Upper lobe of left lung (tissue), 6 donors: ENCODE data around the gene HRH1. TPM values are rescaled to one million over a fixed set of nuclear protein-coding genes. Genes with fewer than 3 reads are reported as not detected.

Source experiments
- ATAC-seq, 2 donors: fragments of 200-7000 bp; cut with Tn5 transposase; one replicate each; pipeline ENCODE4 v1.9.1; 2022; ENCODE audit warnings: mild to moderate bottlenecking in 2 of 2, moderate library complexity in 2 of 2; ENCODE audit not compliant: low FRiP score in 2 of 2
- DNase-seq, 2 donors: peaks; one replicate each; pipeline ENCODE4 v3.0.0-alpha.2; 2019 to 2020
- H3K27ac ChIP-seq, 4 donors: fragments of 200-600 bp; sonication (generic); one replicate each; pipeline ENCODE4 v1.5.1; 2016 to 2019
- H3K27me3 ChIP-seq, 4 donors: fragments of 200-600 bp; sonication (generic); one replicate each; pipeline ENCODE4 v1.5.1; 2017 to 2019
- H3K36me3 ChIP-seq, 4 donors: fragments of 200-600 bp; sonication (generic); one replicate each; pipeline ENCODE4 v1.5.1; 2016 to 2019
- H3K4me1 ChIP-seq, 4 donors: fragments of 200-600 bp; sonication (generic); one replicate each; pipeline ENCODE4 v1.5.1; 2018 to 2019
- H3K4me3 ChIP-seq, 4 donors: fragments of 200-600 bp; sonication (generic); one replicate each; pipeline ENCODE4 v1.5.1; 2017 to 2019; ENCODE audit warnings: mild to moderate bottlenecking in 2 of 4, moderate library complexity in 1 of 4
- H3K9me3 ChIP-seq, 4 donors: fragments of 200-600 bp; sonication (generic); one replicate each; pipeline ENCODE4 v1.5.1; 2018 to 2019
- EP300 ChIP-seq, 4 donors: sonication (generic); formaldehyde crosslinking; IDR thresholded peaks; one replicate each; pipeline ENCODE4 v1.5.1; 2017; ENCODE audit warnings: antibody characterized with exemption in 4 of 4, control low read depth in 2 of 4
- POLR2A ChIP-seq, 4 donors: fragments of 450-650 bp; IDR thresholded peaks; one replicate each; pipeline ENCODE4 v1.5.1; 2016 to 2017; ENCODE audit warnings: antibody characterized with exemption in 4 of 4, mild to moderate bottlenecking in 2 of 4
- POLR2AphosphoS5 ChIP-seq, 2 donors: sonication (generic); formaldehyde crosslinking; IDR thresholded peaks; one replicate each; pipeline ENCODE4 v1.5.1; 2017; ENCODE audit warnings: antibody characterized with exemption in 2 of 2
- whole genome bisulfite sequencing, 2 donors: methylation state at CpG; one replicate each; pipeline ENCODE4 v1.1.5; 2017 to 2018; 5-methylcytosine and 5-hydroxymethylcytosine counted together
- total RNA-seq, 6 donors: library from RNA; depleted of rRNA in 4 of 6; stranded (reverse); fragments of >200 nt in 4 of 6; gene quantifications; one replicate each; pipeline versions ENCODE4 v1.1.0 to v1.2.1, GENCODE V29; 2016 to 2021
- TF ChIP-seq, protein P1 (sequence below), 6 experiments: fragments of 450-650 bp in 4 of 6; fragments of 200-600 bp in 2 of 6; sonication (generic) in 2 of 6; IDR thresholded peaks; one replicate each; pipeline ENCODE4 v1.5.1; 2016 to 2019; ENCODE audit warnings: antibody characterized with exemption in 6 of 6
- donor health status: DM: no; HTN: no; CAD: no; lungs with moderate emphysema.
- donor health status: DM: no; HTN: yes; CAD: no; lungs with severe emphysema.

HRH1 gene
- total RNA-seq, 6 donors from 2014 or later = 2.9 to 13.4 (median 3.7) TPM

GRCh38 chr3:11271986-11272904 is 118.0 kb downstream of the HRH1 start, which contains the start of gene ATG7:
Gene ATG7 (plus strand): TSS chr3:11272397. CDS start chr3:11298696, 26,299 bp downstream.
- TF ChIP-seq, protein P1, sequence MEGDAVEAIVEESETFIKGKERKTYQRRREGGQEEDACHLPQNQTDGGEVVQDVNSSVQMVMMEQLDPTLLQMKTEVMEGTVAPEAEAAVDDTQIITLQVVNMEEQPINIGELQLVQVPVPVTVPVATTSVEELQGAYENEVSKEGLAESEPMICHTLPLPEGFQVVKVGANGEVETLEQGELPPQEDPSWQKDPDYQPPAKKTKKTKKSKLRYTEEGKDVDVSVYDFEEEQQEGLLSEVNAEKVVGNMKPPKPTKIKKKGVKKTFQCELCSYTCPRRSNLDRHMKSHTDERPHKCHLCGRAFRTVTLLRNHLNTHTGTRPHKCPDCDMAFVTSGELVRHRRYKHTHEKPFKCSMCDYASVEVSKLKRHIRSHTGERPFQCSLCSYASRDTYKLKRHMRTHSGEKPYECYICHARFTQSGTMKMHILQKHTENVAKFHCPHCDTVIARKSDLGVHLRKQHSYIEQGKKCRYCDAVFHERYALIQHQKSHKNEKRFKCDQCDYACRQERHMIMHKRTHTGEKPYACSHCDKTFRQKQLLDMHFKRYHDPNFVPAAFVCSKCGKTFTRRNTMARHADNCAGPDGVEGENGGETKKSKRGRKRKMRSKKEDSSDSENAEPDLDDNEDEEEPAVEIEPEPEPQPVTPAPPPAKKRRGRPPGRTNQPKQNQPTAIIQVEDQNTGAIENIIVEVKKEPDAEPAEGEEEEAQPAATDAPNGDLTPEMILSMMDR (IDR thresholded peaks at IDR 0.05) = peak in 4 of 6 experiments; percentile 41 to 71 (median 52)
- TF ChIP-seq POLR2A (IDR thresholded peaks at IDR 0.05) (peak in 3 of 4 donors; percentile 90 to 96 (median 93)), EP300 (IDR thresholded peaks at IDR 0.05) (peak in 1 of 4 donors; percentile 72), POLR2AphosphoS5 (IDR thresholded peaks at IDR 0.05) (peak; percentile 93 to 98)
- H3K4me1 ChIP-seq = peaks cover 17 to 25% (median 20%) of the 10 kb centered on the region in 4 donors
- H3K4me3 ChIP-seq = peak within 1 kb of the TSS; percentile 38 to 74 (median 60)
- peak; percentile 98 to 99 for DNase-seq
- peak within 1 kb of the TSS; percentile 84 to 93 (median 88) for H3K27ac ChIP-seq
- H3K36me3 ChIP-seq = peaks cover 0 to 8% (median 0%) of the 10 kb centered on the region in 4 donors
- WGBS, 2 donors = 2% methylated on average over 23 to 51 of the region's 51 CpGs
- no peaks in the 10 kb centered on the region for H3K9me3 ChIP-seq
- no peaks in the 10 kb centered on the region for H3K27me3 ChIP-seq
- ATAC-seq = peak; percentile 97 to 98

DNA sequence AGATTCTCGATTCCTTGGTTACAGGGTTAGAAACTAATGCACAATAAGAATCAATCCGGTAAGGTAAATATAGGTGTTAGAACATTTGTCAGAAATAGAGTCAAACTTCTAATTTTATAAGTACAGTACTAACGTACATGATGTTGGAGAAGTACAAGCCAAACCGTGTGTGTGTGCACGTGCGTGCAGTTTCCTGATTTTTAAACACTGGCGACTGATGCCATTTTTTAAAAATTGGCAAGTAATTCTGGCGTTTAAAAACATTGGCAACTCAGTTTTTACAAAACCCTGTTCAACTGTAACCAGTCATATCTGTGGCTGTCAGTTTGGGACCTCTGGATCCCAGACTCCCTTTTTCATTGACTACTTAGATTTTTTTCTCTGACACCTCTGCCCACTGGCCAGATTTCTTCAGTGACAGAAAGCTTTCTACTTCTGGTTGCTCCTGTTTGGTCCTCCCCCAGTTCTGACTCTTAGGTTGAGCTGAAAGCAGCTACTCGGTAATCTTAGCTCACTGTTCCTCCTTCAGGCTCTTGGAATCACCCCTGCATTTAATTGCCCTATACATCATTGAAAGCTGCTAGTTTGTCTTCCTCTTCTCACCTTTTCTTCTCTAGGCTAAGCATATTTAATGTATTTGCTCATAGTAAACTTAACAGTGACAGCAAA is 118.7 kb downstream of the HRH1 start:
- DNase-seq = no peak
- no peak for ATAC-seq
- H3K4me1 ChIP-seq = peaks cover 17 to 25% (median 20%) of the 10 kb centered on the region in 4 donors
- peak overlapping the region; percentile 38 to 74 (median 60) for H3K4me3 ChIP-seq
- H3K27me3 ChIP-seq = no peaks in the 10 kb centered on the region
- H3K9me3 ChIP-seq = no peaks in the 10 kb centered on the region
- peak overlapping the region; percentile 84 to 93 (median 88) for H3K27ac ChIP-seq
- TF ChIP-seq EP300 (IDR thresholded peaks at IDR 0.05) = no peak
- TF ChIP-seq, protein P1 (IDR thresholded peaks at IDR 0.05) = no peak
- no peak for TF ChIP-seq POLR2A (IDR thresholded peaks at IDR 0.05)
- no peak for TF ChIP-seq POLR2AphosphoS5 (IDR thresholded peaks at IDR 0.05)
- WGBS, 2 donors = 1 to 2% methylated on average over 9 of the region's 9 CpGs
- peaks cover 0 to 8% (median 0%) of the 10 kb centered on the region in 4 donors for H3K36me3 ChIP-seq

DNA sequence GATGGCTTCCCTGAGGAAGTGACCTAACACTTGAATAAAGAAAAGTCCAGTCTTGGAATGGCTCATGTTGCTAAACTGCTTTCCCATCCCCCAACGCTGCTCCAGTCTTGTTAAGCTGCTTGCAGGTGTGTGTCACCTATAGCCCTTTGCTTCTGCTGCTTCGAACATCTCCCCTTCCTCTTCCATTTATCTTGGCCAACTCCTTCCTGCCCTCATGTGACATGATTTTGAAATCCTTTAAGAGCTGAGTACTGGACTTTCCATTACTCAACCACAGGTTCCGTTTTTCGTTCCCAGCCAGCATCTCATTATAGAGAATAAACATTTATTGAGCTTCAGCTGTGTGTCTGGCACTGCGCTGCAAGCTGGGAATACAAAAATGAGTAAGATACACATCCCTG is 119.6 kb downstream of the HRH1 start:
- no peaks in the 10 kb centered on the region for H3K9me3 ChIP-seq
- 55 to 74% methylated on average over 5 of the region's 5 CpGs for WGBS, 2 donors
- peak overlapping the region in 1 of 4 donors; percentile 57 for H3K4me3 ChIP-seq
- DNase-seq (peak in 1 of 2 donors; percentile 57), ATAC-seq (peak in 1 of 2 donors; percentile 27)
- H3K36me3 ChIP-seq = peaks cover 0 to 8% (median 0%) of the 10 kb centered on the region in 4 donors
- H3K27ac ChIP-seq = peak overlapping the region; percentile 84 to 93 (median 88)
- TF ChIP-seq, protein P1 (IDR thresholded peaks at IDR 0.05) = no peak
- peak in 1 of 2 donors; percentile 41 for TF ChIP-seq POLR2AphosphoS5 (IDR thresholded peaks at IDR 0.05)
- peak in 1 of 4 donors; percentile 41 for TF ChIP-seq POLR2A (IDR thresholded peaks at IDR 0.05)
- no peaks in the 10 kb centered on the region for H3K27me3 ChIP-seq
- H3K4me1 ChIP-seq = peaks cover 17 to 25% (median 20%) of the 10 kb centered on the region in 4 donors

DNA sequence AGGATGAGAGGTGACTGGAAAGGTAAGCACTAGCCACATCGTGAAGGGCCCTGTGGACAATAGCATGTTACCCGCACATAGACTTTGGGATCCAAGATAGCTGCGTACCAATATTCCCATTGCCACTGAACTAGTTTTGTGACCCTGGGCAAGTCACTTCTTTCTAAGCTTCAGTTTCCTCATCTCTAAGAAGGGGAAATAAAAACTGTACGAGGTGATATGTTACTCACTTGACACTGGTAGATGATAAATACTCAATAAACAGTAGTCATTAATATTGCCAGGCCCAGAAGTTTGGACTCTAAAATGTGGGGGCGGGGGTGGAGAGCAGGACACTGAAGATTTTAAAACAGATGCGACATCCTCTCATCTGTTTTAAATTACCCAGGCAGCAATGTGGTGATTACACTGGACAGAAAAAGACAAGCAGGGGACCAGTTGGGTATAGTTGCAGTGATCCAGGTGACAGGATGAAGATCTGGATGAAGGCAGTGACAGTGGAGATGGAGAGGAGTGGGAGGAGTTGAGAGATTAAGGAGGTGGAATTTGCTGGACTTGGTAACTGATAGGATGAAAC is 120.4 kb downstream of the HRH1 start:
- Histone ChIP-seq H3K27me3 (no peaks in the 10 kb centered on the region), H3K4me1 (peaks cover 17 to 25% (median 20%) of the 10 kb centered on the region in 4 donors), H3K27ac (peak overlapping the region; percentile 54 to 93 (median 88)), H3K36me3 (peaks cover 0 to 8% (median 0%) of the 10 kb centered on the region in 4 donors), H3K9me3 (no peaks in the 10 kb centered on the region), H3K4me3 (no peak overlapping the region)
- 83 to 88% methylated on average over 6 of the region's 6 CpGs for WGBS, 2 donors
- DNase-seq = no peak
- TF ChIP-seq POLR2AphosphoS5 (IDR thresholded peaks at IDR 0.05) = no peak
- TF ChIP-seq, protein P1 (IDR thresholded peaks at IDR 0.05) = no peak
- no peak for TF ChIP-seq POLR2A (IDR thresholded peaks at IDR 0.05)
- no peak for TF ChIP-seq EP300 (IDR thresholded peaks at IDR 0.05)
- ATAC-seq = no peak
